ENCODE results near the gene CEACAM16.
"Not testable (repeated sequence)": the region's sequence is repeated elsewhere in the genome, so short reads cannot be mapped to it uniquely, and the experiment has no call there.

The CEACAM16 gene

GRCh38 chr19:44698492-44699201 lies at the start of gene CEACAM16:
TSS of gene CEACAM16 (plus strand) at chr19:44699151. CDS start at chr19:44701457, 2,306 bp downstream.
- no peak for FAIRE-seq

DNA sequence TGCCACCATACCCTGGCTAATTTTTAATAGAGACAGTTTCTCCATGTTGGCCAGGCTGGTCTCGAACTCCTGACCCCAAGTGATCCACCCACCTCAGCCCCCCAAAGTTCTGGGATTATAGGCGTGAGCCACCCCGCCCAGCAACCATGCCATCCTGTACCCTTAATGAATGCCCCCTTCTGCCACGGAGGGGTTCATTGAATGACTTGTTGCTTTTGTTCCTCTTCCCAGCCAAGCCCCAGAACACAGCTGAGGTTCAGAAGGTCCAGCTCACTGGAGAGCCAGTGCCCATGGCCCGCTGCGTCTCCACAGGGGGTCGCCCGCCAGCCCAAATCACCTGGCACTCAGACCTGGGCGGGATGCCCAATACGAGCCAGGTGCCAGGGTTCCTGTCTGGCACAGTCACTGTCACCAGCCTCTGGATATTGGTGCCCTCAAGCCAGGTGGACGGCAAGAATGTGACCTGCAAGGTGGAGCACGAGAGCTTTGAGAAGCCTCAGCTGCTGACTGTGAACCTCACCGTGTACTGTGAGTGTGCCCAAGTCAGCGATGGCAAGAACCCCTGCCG lies 49.3 kb upstream of the CEACAM16 start:
- FAIRE-seq: no peak

DNA sequence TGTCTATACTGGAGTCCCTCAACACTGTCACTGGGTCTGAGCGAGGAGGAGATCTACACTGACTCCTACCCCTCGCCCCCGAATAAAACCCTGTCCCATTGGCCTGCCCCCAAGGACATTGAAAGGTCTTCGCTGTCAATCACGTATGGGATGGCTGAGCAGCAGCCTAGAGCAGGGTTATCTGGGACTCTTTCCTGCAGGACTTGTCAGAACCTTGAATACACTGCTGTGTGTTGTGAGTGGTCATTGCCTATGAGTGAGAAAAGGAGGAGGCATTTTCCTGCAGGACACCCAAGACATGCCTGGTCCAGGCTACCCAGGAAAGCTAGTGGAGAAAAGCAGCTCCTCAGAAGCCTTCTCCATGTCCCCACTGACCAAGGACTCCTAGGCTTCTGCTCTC lies 45.6 kb upstream of the CEACAM16 start:
- FAIRE-seq: no peak

- no peak for FAIRE-seq
Measured at GRCh38 chr19:44653977-44654774, 44.8 kb upstream of the CEACAM16 start.

DNA sequence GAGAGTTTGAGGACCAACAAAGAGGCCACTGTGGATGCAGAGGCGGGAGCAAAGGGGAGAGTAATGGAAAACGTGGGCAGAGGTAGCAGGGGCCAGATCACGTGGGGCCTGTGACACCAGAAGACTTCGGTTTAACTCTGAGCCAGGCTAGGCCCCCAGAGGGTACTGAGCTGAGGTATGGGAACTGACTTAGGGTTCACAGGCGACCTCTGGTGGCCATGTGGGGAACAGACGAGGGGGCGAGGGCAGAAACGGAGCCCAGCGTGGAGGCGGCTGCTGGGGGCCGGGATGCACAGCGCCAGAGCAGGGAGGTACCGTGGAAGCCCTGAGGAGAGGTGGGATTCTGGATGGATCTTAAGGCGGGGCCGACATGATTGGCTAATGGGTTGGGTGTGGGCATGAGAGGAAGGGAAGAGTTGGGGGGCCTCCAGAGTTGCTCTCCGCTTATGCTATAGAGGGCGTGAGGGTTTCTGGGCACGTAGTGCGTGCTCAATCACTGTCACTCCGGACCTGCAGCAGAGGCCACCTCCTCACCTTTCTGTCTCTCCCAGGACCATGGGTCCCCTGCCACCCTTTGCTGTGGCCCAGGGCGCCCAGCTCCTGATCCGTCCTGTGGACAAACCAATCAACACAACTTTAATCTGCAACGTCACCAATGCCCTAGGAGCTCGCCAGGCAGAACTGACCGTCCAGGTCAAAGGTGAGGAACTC lies 41.6 kb upstream of the CEACAM16 start:
- no peak for FAIRE-seq

DNA sequence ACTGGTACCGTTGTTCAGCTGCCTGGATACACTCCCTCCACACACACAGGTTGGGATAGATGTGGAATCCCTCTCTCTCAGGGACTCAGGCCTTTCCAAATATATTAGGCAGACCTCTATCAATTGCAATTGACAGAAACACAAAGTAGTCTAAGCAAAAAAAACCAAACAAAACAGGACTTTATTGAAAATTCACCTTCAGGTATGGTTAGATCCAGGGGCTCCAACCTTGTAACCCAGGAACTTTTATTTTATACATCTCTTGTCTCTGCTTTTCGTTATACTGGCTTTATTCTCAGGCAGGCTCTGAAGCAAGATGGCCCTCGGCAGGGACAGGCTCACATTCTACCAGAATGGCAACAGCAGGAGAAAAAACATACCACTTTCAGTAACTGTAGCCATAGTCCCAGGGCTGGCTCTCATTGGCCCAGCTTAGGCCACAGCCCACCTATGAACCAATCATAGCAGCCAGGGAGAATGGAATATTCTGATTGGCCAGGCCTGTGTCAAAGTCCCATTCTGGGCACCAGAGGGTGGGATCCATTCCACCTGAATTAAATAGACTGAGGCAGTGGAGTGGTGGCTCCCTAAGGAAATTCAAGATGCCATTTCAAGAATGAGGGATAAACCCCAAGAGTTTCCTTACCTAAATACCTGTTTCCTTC lies 40.8 kb upstream of the CEACAM16 start:
- FAIRE-seq: no peak

GRCh38 chr19:44660081-44660480 lies 38.9 kb upstream of the CEACAM16 start:
- no peak for FAIRE-seq

DNA sequence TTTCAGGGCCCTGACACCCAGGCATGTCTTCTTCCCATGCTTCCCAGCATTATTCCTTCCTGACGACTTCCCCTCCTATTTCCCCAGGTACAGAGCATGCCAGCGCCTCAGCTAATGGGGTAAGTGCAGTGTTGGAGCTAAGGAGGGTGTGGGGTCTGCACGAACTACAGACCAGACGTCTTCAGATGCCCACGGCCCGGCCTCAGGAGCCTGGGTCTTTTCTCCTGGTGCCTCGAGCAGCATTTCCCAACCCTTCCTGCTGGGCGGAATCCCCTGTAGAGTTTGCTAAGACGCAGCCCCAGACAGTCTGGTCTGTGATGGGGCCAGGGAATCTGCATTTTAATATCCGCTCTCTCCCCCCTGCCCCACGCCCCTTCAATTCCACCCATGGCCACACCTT lies 37.7 kb upstream of the CEACAM16 start:
- FAIRE-seq: no peak

DNA sequence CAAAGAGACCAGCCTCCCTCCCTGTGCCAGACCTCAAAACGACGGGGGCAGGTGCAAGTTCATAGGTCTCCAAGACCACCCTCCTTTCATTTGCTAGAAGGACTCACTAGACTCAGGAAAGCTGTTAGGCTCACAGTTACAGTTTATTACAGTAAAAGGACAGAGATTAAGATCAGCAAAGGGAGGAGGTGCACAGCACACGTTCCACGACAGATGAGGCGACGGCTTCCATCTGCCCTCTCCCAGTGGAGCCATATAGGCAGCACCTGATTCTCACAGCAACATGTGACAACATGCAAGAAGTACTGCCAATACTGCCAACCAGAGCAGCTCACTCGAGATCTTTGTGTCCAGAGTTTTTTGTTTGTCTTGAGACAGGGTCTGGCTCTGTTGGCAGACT lies 37.0 kb upstream of the CEACAM16 start:
- FAIRE-seq: no peak

DNA sequence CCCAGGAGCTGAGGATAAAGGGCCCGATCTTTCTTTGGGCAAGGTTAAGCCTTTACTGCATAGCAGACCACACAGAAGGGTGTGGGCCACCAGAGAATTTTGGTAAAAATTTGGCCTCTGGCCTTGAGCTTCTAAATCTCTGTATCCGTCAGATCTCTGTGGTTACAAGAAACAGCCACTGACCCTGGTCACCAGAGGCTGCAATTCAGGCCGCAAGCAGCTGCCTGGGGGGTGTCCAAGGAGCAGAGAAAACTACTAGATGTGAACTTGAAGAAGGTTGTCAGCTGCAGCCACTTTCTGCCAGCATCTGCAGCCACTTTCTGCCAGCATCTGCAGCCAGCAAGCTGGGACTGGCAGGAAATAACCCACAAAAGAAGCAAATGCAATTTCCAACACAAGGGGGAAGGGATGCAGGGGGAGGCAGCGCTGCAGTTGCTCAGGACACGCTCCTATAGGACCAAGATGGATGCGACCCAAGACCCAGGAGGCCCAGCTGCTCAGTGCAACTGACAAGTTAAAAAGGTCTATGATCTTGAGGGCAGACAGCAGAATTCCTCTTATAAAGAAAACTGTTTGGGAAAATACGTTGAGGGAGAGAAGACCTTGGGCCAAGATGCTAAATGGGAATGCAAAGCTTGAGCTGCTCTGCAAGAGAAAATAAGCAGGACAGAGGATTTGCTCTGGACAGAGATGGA lies 36.1 kb upstream of the CEACAM16 start:
- no peak for FAIRE-seq

GRCh38 chr19:44663996-44664395 lies 35.0 kb upstream of the CEACAM16 start:
- FAIRE-seq: no peak

GRCh38 chr19:44664976-44665375 lies 34.0 kb upstream of the CEACAM16 start:
- no peak for FAIRE-seq

DNA sequence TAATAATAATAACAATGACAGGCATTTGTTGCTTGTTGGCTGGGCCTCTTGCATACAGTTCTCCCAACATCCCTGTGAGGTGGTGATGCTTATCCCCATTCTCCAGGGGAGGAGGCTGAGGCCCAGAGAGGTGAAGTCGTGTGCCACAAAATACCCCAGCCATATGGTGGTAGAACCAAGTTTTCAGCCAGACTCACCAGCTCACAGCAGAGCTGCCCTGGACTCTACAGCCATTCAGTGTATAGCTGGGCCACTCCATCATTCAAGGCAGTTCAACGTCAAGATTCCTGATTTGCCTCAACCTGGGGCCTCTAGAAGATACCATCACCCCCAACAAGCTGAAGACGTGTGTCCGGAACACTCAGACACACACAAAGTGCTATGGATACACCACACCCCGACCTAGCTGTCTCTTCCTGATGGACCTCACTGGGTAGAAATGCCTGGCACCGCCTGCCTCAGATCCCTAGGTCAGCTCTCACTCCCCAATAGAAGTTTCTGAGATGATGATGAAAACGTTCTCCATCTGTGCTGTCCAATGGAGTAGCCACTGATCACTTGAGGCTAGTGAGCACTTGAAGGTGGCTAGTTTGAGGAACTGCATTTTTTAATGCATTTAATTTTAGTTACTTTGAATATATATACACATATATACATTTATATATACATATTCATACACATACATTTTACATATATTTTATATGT lies 31.9 kb upstream of the CEACAM16 start:
- FAIRE-seq: no peak

- FAIRE-seq: no peak
Measured at GRCh38 chr19:44668985-44669764, 29.8 kb upstream of the CEACAM16 start.

DNA sequence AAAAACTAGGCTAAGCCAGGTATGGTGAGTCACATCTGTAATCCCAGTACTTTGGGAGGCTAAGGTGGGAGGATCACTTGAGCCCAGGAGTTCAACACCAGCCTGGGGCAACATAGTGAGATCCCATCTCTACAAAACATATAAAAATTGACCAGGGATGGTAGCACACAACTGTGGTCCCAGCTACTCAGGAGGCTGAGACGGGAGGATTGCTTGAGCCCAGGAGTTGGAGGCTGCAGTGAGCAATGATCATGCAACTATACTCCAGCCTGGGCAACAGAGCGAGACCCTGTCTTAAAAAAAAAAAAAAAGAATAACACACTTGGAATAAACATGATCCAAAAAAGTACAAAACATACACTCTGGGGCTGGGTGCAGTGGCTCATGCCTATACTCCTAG lies 28.9 kb upstream of the CEACAM16 start:
- FAIRE-seq: not testable (repeated sequence)

- no peak for FAIRE-seq
Measured at GRCh38 chr19:44671400-44671799, 27.6 kb upstream of the CEACAM16 start, which contains the start of gene CEACAM19. TSS of gene CEACAM19 (plus strand) at chr19:44671482. CDS start at chr19:44671932, 450 bp downstream.

DNA sequence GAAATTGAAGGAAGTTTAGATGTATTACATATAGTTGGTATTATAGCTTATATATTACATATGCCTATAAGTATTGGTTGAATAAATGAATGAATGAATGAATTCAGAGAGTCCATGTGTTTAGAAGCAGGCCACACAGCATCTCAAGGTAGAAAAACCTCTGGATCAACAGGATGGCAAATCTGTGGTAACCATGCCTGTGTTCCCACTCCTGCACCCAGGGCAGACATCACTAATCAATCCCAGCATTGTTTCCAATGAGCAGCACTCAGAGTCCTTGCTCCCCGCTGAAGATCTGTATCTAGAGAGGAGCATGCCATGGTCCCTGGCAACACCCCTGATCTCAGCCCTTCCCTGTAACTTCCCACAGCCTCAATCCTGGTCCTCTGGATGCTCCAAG lies 26.7 kb upstream of the CEACAM16 start:
- no peak for FAIRE-seq

DNA sequence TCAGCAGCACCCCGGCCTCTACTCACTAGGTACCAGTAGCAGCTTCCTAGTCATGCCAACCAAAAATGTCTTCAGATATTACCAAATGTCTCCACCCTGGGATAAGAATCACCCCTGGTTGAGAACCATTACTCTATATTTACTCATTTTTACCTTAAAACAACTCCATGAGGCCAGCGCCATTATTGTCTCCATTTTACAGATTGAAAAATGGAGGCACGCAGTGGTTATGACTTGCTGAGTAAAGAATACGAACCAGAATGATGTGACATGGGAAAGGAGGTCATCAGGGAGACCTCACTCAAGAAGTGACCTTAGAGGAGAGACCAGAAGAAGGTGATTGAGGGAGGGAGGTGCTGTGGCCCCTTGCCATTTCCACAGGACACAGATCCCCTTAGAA lies 25.4 kb upstream of the CEACAM16 start:
- no peak for FAIRE-seq

DNA sequence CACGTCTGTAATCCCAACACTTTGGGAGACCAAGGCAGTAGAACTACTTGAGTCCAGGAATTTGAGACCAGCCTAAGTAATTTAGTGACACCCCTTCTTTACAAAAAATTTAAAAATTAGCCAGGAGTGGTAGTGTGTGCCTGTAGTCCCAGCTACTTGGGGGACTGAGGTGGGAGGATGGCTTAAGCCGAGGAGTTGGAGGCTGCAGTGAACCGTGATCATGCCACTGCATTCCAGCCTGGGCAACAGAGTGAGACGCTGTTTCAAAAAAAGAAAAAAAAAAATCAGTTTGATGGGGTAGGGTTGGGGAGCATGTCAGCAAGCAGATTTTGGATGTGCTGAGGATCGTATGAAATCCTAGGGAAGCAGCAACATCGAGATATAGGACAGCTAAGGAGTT lies 23.4 kb upstream of the CEACAM16 start:
- no peak for FAIRE-seq

DNA sequence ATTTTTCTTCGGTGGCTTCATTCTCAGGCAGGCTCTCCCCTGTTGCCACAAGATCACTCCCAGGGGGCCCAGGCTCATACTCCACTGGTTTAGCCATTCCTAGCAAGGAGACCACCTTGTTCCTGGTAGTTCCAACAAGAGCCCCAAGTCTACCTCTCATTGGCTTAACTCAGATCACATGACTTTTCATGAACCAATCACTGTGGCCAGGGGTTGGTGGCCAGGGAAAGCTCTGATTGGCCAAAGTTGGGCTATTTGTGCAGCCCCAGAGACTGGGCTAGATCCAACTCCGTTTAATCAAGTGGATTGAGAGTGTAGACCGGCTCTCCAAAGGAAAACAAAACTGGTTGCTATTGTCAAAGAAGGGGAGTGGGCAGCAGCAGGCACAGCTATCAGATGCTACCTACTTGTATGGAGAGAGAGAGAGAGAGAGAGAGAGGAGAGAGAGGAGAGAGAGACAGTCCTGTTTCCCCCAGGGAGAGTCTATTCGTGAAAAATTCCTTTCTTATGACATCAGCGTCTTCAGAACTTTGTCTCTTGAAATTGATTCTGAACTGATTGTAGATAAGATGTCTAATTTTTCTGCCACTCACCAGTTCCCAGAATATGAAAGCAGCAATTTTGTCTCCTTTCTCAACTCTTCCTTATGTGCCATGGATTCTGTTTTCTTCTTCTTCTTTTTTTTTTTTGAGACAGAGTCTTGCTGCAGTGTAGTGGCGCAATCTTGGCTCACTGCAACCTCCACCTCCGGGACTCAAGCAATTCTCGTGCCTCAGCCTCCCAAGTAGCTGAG lies 21.7 kb upstream of the CEACAM16 start:
- no peak for FAIRE-seq

Data from endometrium (tissue), 2 donors.